ENCODE results near the gene WDR6.
"Not testable (repeated sequence)": the region's sequence is repeated elsewhere in the genome, so short reads cannot be mapped to it uniquely, and the experiment has no call there.

Gene WDR6

GRCh38 chr3:49001155-49001554 is 6.0 kb upstream of the WDR6 start:
- no peak for TF ChIP-seq CTCF (IDR thresholded peaks at IDR 0.05; ENCODE audit: insufficient read depth, low read depth, low read length, missing control alignments)
- no peak for DNase-seq (ENCODE audit: low read depth)

DNA sequence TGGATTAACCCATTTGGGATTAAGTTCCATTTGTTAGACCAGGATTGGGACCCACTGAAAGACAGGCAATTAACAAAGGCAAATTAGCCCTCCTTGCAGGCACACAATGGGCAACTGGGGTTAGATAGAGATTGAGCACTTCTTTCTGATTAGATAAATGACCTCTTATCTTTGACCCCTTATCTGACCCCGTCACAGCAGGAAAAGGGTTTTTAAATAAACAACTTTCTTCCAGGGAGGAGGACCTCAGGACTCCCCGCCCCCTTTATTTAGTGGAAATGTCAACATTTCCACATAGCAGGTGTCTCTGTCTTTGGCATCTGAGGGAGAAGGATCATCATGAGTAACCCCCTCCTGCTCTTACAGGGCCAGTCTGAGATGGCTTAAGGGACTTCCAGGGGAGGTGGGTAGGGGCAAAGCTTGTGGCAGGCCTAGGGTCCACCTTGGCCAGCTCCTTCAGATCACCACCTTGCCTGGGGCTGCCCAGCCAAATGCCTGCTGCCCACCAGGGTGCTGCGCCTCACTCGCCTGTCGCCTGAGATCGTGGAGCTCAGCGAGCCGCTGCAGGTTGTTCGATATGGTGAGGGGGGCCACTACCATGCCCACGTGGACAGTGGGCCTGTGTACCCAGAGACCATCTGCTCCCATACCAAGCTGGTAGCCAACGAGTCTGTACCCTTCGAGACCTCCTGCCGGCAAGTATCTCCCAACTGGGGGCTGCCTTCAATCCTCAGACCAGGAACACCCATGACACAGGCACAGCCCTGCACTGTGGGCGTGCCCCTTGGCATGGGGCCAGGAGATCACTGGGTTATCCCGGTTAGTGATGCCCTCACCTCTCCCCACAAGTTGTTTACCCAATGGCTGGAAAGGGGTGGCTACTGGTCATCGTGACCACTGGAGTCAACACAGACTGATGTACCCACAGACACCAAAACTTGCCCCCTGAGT is 2.6 kb upstream of the WDR6 start:
- no peak for TF ChIP-seq CTCF (IDR thresholded peaks at IDR 0.05; ENCODE audit: insufficient read depth, low read depth, low read length, missing control alignments)
- DNase-seq (ENCODE audit: low read depth) = no peak
- H3K4me3 ChIP-seq (ENCODE audit: low read depth, low read length) = no peak overlapping the region

More at GRCh38 chr3:49001155-49001554, 6.0 kb upstream of the WDR6 start:
- H3K4me3 ChIP-seq (ENCODE audit: low read depth, low read length) = no peak overlapping the region

DNA sequence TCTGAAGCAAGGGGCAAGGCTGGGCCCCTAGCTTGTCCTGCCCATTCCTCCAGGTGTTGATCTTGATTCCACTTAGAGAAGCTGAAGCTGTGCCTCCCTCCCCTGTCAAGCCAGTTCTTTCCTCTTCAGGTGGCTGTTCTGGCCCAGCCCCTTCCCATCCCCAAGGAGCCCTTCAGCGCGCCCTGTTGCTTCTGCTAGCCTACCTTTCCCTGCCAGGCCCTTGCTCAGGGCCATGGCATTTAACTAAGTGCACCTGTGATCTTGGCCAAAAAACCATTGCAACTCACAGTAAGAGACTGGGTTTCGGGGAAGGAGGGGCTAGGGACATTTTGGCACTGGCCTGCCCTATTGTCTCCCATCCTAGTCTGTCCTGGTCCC is 1.9 kb upstream of the WDR6 start:
- H3K4me3 ChIP-seq (ENCODE audit: low read depth, low read length) = no peak overlapping the region
- DNase-seq (ENCODE audit: low read depth) = no peak
- no peak for TF ChIP-seq CTCF (IDR thresholded peaks at IDR 0.05; ENCODE audit: insufficient read depth, low read depth, low read length, missing control alignments)

DNA sequence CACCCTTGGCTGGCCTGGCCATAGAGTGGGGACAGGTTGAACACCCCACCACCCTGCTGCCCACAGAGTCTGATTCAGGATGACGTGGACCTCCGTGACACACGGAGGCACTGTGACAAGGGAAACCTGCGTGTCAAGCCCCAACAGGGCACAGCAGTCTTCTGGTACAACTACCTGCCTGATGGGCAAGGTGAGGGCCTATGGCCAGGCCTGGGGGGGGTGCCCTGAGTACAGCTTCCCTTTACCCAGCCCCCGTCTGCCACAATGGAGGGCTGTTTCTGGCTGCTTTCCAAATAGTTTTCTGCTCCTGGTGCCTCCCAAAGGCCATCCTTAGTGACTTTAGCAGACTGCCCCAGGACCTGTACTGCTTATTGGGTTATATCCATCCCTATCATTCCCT is 1.2 kb upstream of the WDR6 start:
- no peak for DNase-seq (ENCODE audit: low read depth)
- TF ChIP-seq CTCF (IDR thresholded peaks at IDR 0.05; ENCODE audit: insufficient read depth, low read depth, low read length, missing control alignments) = no peak
- peak overlapping the region; percentile 92 for H3K4me3 ChIP-seq (ENCODE audit: low read depth, low read length)

DNA sequence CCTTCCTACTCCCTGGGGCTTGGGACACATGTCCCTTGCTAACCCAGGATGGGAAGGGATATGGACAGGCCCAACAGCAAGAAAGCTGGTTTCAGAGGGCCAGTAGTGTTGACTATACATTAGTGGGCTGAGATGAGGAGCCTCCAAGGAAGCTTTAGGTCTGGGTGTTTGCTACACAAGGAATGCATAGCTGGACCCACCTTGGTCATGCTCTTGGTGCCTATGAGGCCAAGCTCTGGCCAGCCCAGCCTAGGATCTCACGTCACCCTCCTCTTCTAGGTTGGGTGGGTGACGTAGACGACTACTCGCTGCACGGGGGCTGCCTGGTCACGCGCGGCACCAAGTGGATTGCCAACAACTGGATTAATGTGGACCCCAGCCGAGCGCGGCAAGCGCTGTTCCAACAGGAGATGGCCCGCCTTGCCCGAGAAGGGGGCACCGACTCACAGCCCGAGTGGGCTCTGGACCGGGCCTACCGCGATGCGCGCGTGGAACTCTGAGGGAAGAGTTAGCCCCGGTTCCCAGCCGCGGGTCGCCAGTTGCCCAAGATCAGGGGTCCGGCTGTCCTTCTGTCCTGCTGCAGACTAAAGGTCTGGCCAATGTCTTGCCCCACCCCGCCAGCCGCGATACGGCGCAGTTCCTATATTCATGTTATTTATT is 653 bp upstream of the WDR6 start:
- TF ChIP-seq CTCF (IDR thresholded peaks at IDR 0.05; ENCODE audit: insufficient read depth, low read depth, low read length, missing control alignments) = no peak
- no peak for DNase-seq (ENCODE audit: low read depth)
- peak overlapping the region; percentile 92 for H3K4me3 ChIP-seq (ENCODE audit: low read depth, low read length)

GRCh38 chr3:49007771-49008528 is 759 bp downstream of the WDR6 start:
- H3K4me3 ChIP-seq (ENCODE audit: low read depth, low read length) = peak overlapping the region; percentile 92
- TF ChIP-seq CTCF (IDR thresholded peaks at IDR 0.05; ENCODE audit: insufficient read depth, low read depth, low read length, missing control alignments) = no peak
- peak; percentile 94 for DNase-seq (ENCODE audit: low read depth)

DNA sequence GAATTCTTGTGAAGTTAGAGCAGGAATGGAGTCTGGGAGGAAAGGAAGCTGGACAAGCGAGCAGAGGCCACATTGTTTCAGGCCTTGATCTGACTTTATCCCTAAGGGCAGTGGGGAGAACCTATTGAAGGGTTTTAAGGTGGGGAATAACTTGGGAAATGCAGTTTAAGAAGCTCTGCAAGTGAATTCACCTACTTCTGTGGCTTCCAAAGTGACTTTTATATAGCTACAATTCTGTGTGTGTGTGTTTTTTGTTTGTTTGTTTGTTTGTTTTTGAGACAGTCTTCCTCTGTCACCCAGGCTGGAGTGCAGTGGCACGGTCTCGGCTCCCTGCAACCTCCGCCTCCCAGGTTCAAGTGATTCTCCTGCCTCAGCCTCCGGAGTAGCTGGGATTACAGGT is 1.4 kb downstream of the WDR6 start:
- DNase-seq (ENCODE audit: low read depth) = not testable (repeated sequence)
- H3K4me3 ChIP-seq (ENCODE audit: low read depth, low read length) = peak overlapping the region; percentile 92

Data from GM12865 (cell line).